ENCODE data around the gene CALML6.

The CALML6 gene

GRCh38 chr1:1924386-1924785, 9.3 kb downstream of the CALML6 start:
- no peak for TF ChIP-seq CTCF (IDR thresholded peaks at IDR 0.05; ENCODE audit: extremely low read depth, missing control alignments)
- no peak for DNase-seq (ENCODE audit: low spot score)

GRCh38 chr1:1924849-1925248, 9.8 kb downstream of the CALML6 start:
- no peak for TF ChIP-seq CTCF (IDR thresholded peaks at IDR 0.05; ENCODE audit: extremely low read depth, missing control alignments)
- DNase-seq (ENCODE audit: low spot score) = no peak

GRCh38 chr1:1925437-1926345, 10.6 kb downstream of the CALML6 start:
- TF ChIP-seq CTCF (IDR thresholded peaks at IDR 0.05; ENCODE audit: extremely low read depth, missing control alignments) = no peak

GRCh38 chr1:1926346-1926811, 11.3 kb downstream of the CALML6 start:
- TF ChIP-seq CTCF (IDR thresholded peaks at IDR 0.05; ENCODE audit: extremely low read depth, missing control alignments) = no peak
- DNase-seq (ENCODE audit: low spot score) = no peak

More at GRCh38 chr1:1925437-1926345, 10.6 kb downstream of the CALML6 start:
- no peak for DNase-seq (ENCODE audit: low spot score)

GRCh38 chr1:1926886-1927660, 12.0 kb downstream of the CALML6 start:
- no peak for TF ChIP-seq CTCF (IDR thresholded peaks at IDR 0.05; ENCODE audit: extremely low read depth, missing control alignments)
- DNase-seq (ENCODE audit: low spot score) = no peak

GRCh38 chr1:1927751-1928150, 12.7 kb downstream of the CALML6 start:
- DNase-seq (ENCODE audit: low spot score) = no peak
- TF ChIP-seq CTCF (IDR thresholded peaks at IDR 0.05; ENCODE audit: extremely low read depth, missing control alignments) = no peak

Data from GM20000 (cell line).